SHP77 (cell line): ENCODE results near the gene STAT4.

ENCODE experiments used
- DNase-seq, 2 experiments: peaks; one replicate each; lab custom pipeline; 2025; lab: John Stamatoyannopoulos, UW

The STAT4 gene

GRCh38 chr2:191144217-191144616 lies 6.6 kb downstream of the STAT4 start:
- no peak for DNase-seq

DNA sequence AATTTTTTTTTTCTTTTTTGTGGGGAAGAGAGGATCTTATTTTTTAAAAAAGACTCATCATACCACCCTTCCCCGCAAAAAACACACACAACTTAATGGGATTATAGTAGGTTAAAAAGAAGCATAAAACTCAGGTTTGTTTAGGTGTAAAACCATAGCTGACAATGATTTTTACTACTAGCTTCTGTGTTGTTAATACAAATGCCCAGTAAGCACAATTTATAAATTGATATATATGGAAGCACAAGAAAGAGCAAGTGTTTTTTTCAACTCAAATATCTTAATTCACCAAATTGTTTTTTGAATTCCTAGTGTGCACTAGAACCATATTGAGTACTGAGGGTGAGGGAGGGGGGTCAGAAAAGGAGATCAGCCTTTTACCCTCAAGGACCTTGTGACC lies 7.0 kb downstream of the STAT4 start:
- no peak for DNase-seq

GRCh38 chr2:191128911-191129304 lies 21.9 kb downstream of the STAT4 start:
- DNase-seq: no peak

GRCh38 chr2:191128172-191128910 lies 22.5 kb downstream of the STAT4 start:
- no peak for DNase-seq

GRCh38 chr2:191127235-191127634 lies 23.6 kb downstream of the STAT4 start:
- no peak for DNase-seq

DNA sequence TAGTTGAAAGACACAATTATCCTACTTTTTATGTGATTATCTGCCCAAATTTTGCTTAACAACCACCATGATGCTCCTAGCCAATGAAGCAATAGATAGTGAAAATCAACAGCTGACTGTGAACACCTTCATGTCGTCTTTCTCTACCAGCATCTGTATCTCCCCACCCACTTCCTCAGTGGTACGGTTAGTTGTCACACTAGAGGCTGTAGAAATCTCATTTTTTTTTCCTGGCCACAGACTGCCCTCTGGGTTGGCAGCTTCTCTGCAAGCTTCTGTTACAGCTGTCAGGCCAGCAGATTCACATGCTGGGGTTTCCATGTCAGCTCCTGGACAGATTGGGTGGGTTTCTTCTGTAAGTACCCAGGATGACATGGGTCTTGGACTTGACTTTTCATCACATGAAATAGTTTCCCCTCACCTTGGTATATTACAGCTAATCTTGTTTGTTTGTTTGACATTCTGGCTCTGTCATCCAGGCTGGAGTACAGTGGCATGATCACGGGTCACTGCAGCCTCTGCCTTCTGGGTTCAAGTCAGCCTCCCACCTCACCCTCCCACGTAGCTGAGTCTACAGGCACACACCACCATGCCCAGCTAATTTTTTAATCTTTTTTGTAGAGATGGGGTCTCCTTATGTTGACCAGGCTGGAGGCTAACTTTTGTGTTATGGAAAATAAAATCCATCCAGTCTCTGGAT lies 24.3 kb downstream of the STAT4 start:
- DNase-seq: no peak

DNA sequence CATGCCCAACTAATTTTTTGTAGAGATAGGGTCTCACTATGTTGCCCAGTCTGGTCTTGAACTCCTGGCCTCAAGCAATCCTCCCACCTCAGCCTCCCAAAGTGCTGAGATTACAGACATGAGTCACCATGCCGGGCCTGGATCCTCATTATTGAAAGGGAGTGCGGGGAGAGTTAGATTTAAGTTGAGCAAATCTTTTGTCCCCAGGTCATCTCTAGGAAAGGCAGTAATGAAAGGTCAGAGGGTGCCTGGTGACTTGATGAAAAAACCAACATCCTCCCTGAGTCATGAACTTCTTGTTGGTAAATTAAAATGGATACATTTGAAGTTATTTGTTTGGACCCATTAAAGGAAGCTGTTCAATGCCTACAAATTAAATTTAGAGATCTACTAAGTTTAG lies 25.1 kb downstream of the STAT4 start:
- no peak for DNase-seq

GRCh38 chr2:191122638-191123294 lies 28.0 kb downstream of the STAT4 start:
- no peak for DNase-seq

DNA sequence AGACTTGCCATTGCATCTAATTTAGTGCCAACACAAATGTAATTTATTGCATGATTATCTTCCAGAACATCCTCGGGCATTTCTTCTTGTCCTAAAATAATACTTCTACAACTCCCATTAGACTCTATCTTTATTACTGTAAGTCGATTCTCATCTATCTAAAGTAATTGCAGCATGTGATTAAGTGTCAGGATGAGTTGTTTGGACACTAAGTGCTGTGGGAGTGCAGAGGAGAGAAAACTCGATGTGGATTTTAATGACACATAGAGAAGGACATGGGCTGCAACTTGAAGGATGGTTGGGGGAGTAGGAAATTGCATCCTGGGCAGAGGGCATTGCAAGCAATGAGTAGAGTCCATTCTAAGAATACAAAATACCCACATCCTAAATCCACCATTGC lies 33.5 kb downstream of the STAT4 start:
- DNase-seq: no peak

DNA sequence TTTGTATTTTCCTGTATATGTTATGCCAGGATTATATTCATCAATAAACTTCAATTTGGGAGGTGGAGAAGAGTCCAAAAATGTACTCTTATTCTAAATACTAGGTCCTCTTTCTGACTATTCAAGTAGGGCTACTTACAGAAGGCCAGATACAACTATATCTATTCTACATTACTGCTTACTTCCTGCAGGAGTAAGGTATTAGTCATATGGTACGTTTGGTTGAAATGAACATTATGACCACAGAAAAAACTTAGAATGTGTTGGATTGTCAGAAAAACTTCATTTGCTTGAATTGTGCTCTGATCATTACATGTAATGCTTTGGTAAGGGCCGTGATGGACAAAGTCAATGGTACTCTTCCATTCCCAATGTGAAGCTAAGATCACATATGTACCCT lies 35.0 kb downstream of the STAT4 start:
- DNase-seq: no peak

DNA sequence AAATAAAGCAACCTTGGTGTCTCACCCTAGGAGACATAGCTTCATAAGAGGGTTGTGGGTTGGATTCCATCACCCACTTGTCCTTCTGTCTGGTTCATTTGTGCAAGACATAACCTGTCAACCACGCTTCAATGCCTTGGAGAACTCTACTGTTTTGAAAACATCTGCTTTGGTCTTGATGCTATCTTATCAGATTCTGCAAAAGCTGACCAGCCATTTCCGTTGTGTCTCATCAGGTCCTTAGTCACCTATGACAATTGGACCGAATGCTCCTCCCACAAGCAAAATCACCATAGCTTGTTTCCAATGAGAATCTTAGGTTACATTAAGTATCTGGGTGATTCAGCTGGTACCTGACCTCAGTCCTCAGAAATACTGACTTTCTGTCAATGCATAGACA lies 35.4 kb downstream of the STAT4 start:
- no peak for DNase-seq

- no peak for DNase-seq
These were observed 36.3 kb downstream of the STAT4 start for GRCh38 chr2:191114403-191114886.

DNA sequence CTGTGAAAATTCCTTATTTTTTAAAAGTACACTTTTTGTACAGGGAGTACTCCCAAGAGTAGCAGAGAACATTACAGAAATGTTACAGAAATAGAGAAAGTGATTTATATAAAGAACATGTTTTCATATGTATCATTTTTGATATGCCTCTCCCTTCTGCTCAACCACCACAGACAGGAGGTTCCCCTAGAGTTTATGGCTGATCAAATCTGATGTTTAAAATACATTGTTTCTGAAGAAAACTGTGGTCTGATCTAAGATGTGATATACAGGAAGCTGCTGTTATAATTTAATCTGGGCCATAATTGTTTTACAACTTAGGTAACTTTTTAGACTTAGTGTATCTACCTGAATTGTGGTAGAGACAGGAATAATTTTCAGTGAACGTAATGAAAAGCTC lies 37.0 kb downstream of the STAT4 start:
- no peak for DNase-seq

GRCh38 chr2:191112448-191112901 lies 38.3 kb downstream of the STAT4 start:
- no peak for DNase-seq

- DNase-seq: no peak
These were observed 40.9 kb downstream of the STAT4 start for GRCh38 chr2:191109888-191110287.

DNA sequence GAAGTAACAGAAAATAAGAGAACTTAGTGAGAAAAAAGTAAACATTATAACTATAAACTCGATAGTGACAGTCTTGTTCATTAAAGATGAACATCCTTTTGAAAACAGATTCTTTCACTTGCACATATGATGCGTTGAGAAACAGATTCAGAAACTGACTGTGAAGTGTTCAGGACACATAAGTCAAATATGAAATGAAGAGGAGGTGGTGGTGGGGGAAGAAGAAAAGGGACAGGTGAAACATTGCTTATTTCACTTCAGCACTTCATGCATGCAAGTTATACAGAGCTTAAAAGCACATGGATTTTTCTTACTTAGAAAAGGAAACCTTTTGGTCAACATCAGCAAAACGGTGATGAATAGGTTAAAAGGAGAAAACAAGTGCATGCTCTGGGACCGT lies 42.5 kb downstream of the STAT4 start:
- DNase-seq: no peak

- DNase-seq: no peak
These were observed 45.7 kb downstream of the STAT4 start for GRCh38 chr2:191105082-191105481.

- no peak for DNase-seq
These were observed 47.0 kb downstream of the STAT4 start for GRCh38 chr2:191103774-191104173.

GRCh38 chr2:191100216-191100615 lies 50.6 kb downstream of the STAT4 start:
- no peak for DNase-seq

DNA sequence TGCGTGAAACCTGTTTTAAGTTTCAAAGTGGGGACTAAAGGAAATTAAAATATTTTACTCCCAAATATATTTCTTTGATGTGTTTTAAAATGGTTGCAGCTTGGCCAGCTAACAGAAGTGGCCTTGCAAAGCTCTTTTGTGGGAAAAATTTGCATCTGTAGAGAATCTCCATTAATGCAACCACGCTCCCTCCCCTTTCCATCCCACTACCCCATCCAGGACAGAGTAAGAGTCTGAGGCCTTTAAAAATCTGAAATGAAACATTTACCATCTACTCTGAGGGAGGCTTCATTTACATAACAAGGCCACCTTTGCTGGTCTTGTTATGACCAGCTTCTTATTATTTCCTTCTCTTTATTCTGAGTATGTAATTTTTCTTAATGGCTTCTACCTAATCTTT lies 63.5 kb downstream of the STAT4 start:
- DNase-seq: no peak

DNA sequence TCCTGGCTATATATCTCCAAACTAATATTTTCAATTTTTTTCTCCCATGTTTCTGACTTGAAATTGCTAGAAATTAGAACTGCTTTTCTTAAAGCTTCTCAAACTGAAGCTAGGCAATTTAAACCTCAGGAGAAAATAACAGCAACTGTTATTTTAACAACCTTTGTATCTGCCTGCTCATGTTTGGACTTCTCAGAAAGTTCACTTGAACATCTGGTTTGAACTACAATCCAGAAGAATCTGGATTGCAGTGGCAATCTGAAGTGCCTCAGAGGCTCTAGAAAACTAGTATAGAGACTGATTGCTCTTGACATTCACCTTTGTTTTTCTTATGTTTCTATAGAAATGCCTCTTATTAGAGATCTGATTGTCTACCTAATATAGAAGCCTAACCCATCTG lies 64.1 kb downstream of the STAT4 start:
- no peak for DNase-seq

GRCh38 chr2:191083540-191083939 lies 67.3 kb downstream of the STAT4 start:
- no peak for DNase-seq

- no peak for DNase-seq
These were observed 68.5 kb downstream of the STAT4 start for GRCh38 chr2:191082321-191082720.
